Loucy (cell line): ENCODE results near the gene CTSE.

Source experiments
- H2AFZ ChIP-seq: fragments of 200-600 bp; sonication (generic); 2 replicates; pipeline ENCODE4 v1.6.0; 2016; ENCODE audit warnings: antibody characterized with exemption, mild to moderate bottlenecking, low read length, moderate library complexity
- H3F3A ChIP-seq: fragments of 200-600 bp; 2 replicates; pipeline ENCODE4 v1.6.0; 2016; ENCODE audit warnings: antibody characterized with exemption, low read depth, mild to moderate bottlenecking
- H3K27me3 ChIP-seq: fragments of 200-600 bp; sonication (generic); 2 replicates; pipeline ENCODE4 v1.6.1; 2014; ENCODE audit warnings: low read length, mild to moderate bottlenecking; ENCODE audit not compliant: insufficient read depth, poor library complexity, severe bottlenecking
- H3K36me3 ChIP-seq: fragments of 200-600 bp; sonication (generic); 2 replicates; pipeline ENCODE4 v1.6.1; 2016; ENCODE audit warnings: low read length; ENCODE audit not compliant: insufficient read depth
- H3K4me1 ChIP-seq: fragments of 200-600 bp; sonication (generic); 2 replicates; pipeline ENCODE4 v1.5.1; 2014; ENCODE audit warnings: low read length, mild to moderate bottlenecking; ENCODE audit not compliant: insufficient read depth, poor library complexity, severe bottlenecking
- H3K4me2 ChIP-seq: fragments of 200-600 bp; sonication (generic); 2 replicates; pipeline ENCODE4 v1.6.0; 2014; ENCODE audit warnings: antibody characterized with exemption, low read length, low read depth, mild to moderate bottlenecking; ENCODE audit not compliant: poor library complexity, severe bottlenecking
- H3K4me3 ChIP-seq: fragments of 200-600 bp; sonication (generic); 2 replicates; pipeline ENCODE4 v1.5.1; 2014; ENCODE audit warnings: low read length, mild to moderate bottlenecking, mixed read lengths; ENCODE audit not compliant: poor library complexity, severe bottlenecking
- H3K79me2 ChIP-seq: fragments of 200-600 bp; sonication (generic); 2 replicates; pipeline ENCODE4 v1.6.1; 2014; ENCODE audit warnings: low read length; ENCODE audit not compliant: insufficient read depth
- H3K9ac ChIP-seq: fragments of 200-600 bp; sonication (generic); 2 replicates; pipeline ENCODE4 v1.6.0; 2014; ENCODE audit warnings: mild to moderate bottlenecking, low read depth, low read length, moderate library complexity; ENCODE audit not compliant: poor library complexity, severe bottlenecking
- H3K9me2 ChIP-seq: fragments of 200-600 bp; sonication (generic); replicated peaks from 2 replicates; pipeline ENCODE4 v1.6.1; 2016; ENCODE audit warnings: low read depth, low read length, mixed read lengths
- H3K9me3 ChIP-seq: fragments of 200-600 bp; sonication (generic); 2 replicates; pipeline ENCODE4 v1.6.1; 2014; ENCODE audit warnings: mild to moderate bottlenecking, antibody characterized with exemption, low read length, low read depth; ENCODE audit not compliant: insufficient read depth
- H4K20me1 ChIP-seq: fragments of 200-600 bp; sonication (generic); 2 replicates; pipeline ENCODE4 v1.6.0; 2014; ENCODE audit warnings: antibody characterized with exemption, low read length, mild to moderate bottlenecking; ENCODE audit not compliant: insufficient read depth, poor library complexity, severe bottlenecking
- CTCF ChIP-seq: fragments of 200-600 bp; sonication (generic); conservative IDR thresholded peaks from 2 replicates; pipeline ENCODE4 v1.5.1; 2014; ENCODE audit warnings: mild to moderate bottlenecking, antibody characterized with exemption, low read length
- EZH2phosphoT487 ChIP-seq: fragments of 200-600 bp; IDR thresholded peaks from 2 replicates; pipeline ENCODE4 v1.6.1; 2018; ENCODE audit warnings: antibody characterized with exemption, mild to moderate bottlenecking, moderate library complexity, borderline replicate concordance

CTSE gene

DNA sequence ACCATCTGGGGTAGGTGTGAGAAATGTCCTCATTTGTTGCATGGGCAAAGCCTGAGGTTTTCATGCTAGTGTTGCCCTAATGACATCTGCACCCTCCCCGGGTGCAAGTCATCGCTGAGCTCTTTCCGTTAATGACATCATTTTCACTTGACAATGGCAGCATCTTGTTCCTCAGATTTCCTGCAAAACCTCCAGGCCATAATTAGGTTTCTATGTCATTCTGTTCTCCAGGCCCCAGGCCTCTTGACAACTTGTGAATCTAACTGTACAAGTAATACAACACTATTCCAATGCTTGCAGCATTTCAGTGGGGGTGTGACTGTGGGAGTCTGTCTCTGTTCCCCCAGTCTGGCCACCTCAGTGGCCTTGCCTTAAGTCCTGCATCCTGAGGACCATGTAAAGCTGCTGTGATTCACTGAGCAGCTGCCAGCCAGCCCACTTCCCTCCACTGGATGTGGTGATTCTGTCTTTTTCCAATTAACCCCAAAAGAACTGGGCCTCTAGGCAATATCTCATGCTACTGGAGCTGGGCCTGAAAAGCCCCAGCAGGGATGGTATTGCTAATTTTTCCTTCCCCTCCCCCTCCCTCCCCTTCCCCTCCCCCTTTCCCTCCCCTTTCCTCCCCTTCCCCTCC lies 43.3 kb downstream of the CTSE start:
- Histone ChIP-seq H3K4me3 (no peak overlapping the region), H3K79me2 (no peaks in the 10 kb centered on the region), H3K9me2 (no peaks in the 10 kb centered on the region), H2AFZ (no peak overlapping the region), H4K20me1 (no peaks in the 10 kb centered on the region), H3K4me1 (no peaks in the 10 kb centered on the region), H3K4me2 (no peak overlapping the region), H3K9me3 (no peaks in the 10 kb centered on the region), H3K9ac (no peak overlapping the region), H3F3A (no peaks in the 10 kb centered on the region), H3K36me3 (no peaks in the 10 kb centered on the region), H3K27me3 (no peaks in the 10 kb centered on the region)
- TF ChIP-seq CTCF (no peak), EZH2phosphoT487 (no peak)

- Histone ChIP-seq H3K36me3 (no peaks in the 10 kb centered on the region), H4K20me1 (no peaks in the 10 kb centered on the region), H3K9ac (no peak overlapping the region), H3K9me2 (no peaks in the 10 kb centered on the region), H3K27me3 (no peaks in the 10 kb centered on the region), H2AFZ (no peak overlapping the region), H3K79me2 (no peaks in the 10 kb centered on the region), H3K9me3 (no peaks in the 10 kb centered on the region), H3F3A (no peaks in the 10 kb centered on the region), H3K4me2 (no peak overlapping the region), H3K4me1 (no peaks in the 10 kb centered on the region), H3K4me3 (no peak overlapping the region)
- TF ChIP-seq EZH2phosphoT487 (no peak), CTCF (no peak)
Observed at GRCh38 chr1:205979301-205979700, 44.4 kb downstream of the CTSE start.

GRCh38 chr1:205978676-205979075 lies 45.0 kb downstream of the CTSE start:
- Histone ChIP-seq H3K4me3 (no peak overlapping the region), H3K4me2 (no peak overlapping the region), H3K4me1 (no peaks in the 10 kb centered on the region), H3K27me3 (no peaks in the 10 kb centered on the region), H3K79me2 (no peaks in the 10 kb centered on the region), H2AFZ (no peak overlapping the region), H3K9me3 (no peaks in the 10 kb centered on the region), H4K20me1 (no peaks in the 10 kb centered on the region), H3K9me2 (no peaks in the 10 kb centered on the region), H3K36me3 (no peaks in the 10 kb centered on the region), H3F3A (no peaks in the 10 kb centered on the region), H3K9ac (no peak overlapping the region)
- no peak for TF ChIP-seq CTCF
